DOHH2 (cell line): ENCODE measurements around the gene JPH2.

Experiments
- H3F3A ChIP-seq: fragments of 200-600 bp; sonication (generic), shearing (Covaris generic); 2 replicates; pipeline ENCODE4 v1.6.0; 2016; ENCODE audit warnings: antibody characterized with exemption, mild to moderate bottlenecking; ENCODE audit not compliant: control insufficient read depth, insufficient read depth
- H3K27ac ChIP-seq: fragments of 200-600 bp; sonication (generic); 2 replicates; pipeline ENCODE4 v1.5.1; 2014; ENCODE audit warnings: low read depth, mild to moderate bottlenecking, low read length, moderate library complexity
- H3K27me3 ChIP-seq: fragments of 200-600 bp; sonication (generic); 2 replicates; pipeline ENCODE4 v1.6.1; 2014; ENCODE audit warnings: mild to moderate bottlenecking, low read length, mixed read lengths; ENCODE audit not compliant: control insufficient read depth
- H3K36me3 ChIP-seq: fragments of 200-600 bp; sonication (generic); 2 replicates; pipeline ENCODE4 v1.6.1; 2014; ENCODE audit warnings: mild to moderate bottlenecking, low read length, moderate library complexity, mixed read lengths; ENCODE audit not compliant: control insufficient read depth
- H3K4me1 ChIP-seq: fragments of 200-600 bp; sonication (generic); 2 replicates; pipeline ENCODE4 v1.6.1; 2014; ENCODE audit warnings: mild to moderate bottlenecking, low read length, mixed read lengths; ENCODE audit not compliant: control insufficient read depth
- H3K4me2 ChIP-seq: fragments of 200-600 bp; sonication (generic); 2 replicates; pipeline ENCODE4 v1.6.0; 2014; ENCODE audit warnings: mild to moderate bottlenecking, low read length, moderate library complexity
- H3K4me3 ChIP-seq: fragments of 200-600 bp; sonication (generic); 2 replicates; pipeline ENCODE4 v1.5.1; 2014; ENCODE audit warnings: mild to moderate bottlenecking, low read length, mixed read lengths
- H3K79me2 ChIP-seq: fragments of 200-600 bp; sonication (generic); 2 replicates; pipeline ENCODE4 v1.6.1; 2014; ENCODE audit warnings: mild to moderate bottlenecking, low read length, mixed read lengths; ENCODE audit not compliant: control insufficient read depth
- H3K9me2 ChIP-seq: fragments of 200-600 bp; sonication (generic); replicated peaks from 2 replicates; pipeline ENCODE4 v1.6.1; 2014; ENCODE audit warnings: mild to moderate bottlenecking, low read length, mixed read lengths; ENCODE audit not compliant: control insufficient read depth
- H3K9me3 ChIP-seq: fragments of 200-600 bp; sonication (generic); 2 replicates; pipeline ENCODE4 v1.6.1; 2014; ENCODE audit warnings: antibody characterized with exemption, low read length, mixed read lengths; ENCODE audit not compliant: control insufficient read depth, insufficient read depth
- H4K20me1 ChIP-seq: fragments of 200-600 bp; sonication (generic); 2 replicates; pipeline ENCODE4 v1.6.0; 2014; ENCODE audit warnings: low read depth, mild to moderate bottlenecking, antibody characterized with exemption, low read length, moderate library complexity; ENCODE audit not compliant: control insufficient read depth, insufficient read depth
- EZH2phosphoT487 ChIP-seq: fragments of 200-600 bp; sonication (generic); IDR thresholded peaks from 2 replicates; pipeline ENCODE4 v1.6.1; 2017; ENCODE audit warnings: borderline replicate concordance, mild to moderate bottlenecking, antibody characterized with exemption, low read length, moderate library complexity, mixed read lengths
- TF ChIP-seq, protein P1 (sequence below): fragments of 200-600 bp; sonication (generic); IDR thresholded peaks from one replicate; pipeline ENCODE4 v1.5.1; 2014; ENCODE audit warnings: antibody characterized with exemption, mild to moderate bottlenecking, low read depth, low read length; ENCODE audit not compliant: poor library complexity, severe bottlenecking

The JPH2 gene

GRCh38 chr20:44071526-44072111 lies 115.4 kb downstream of the JPH2 start:
- Histone ChIP-seq H3F3A (no peaks in the 10 kb centered on the region), H3K36me3 (no peaks in the 10 kb centered on the region), H3K79me2 (no peaks in the 10 kb centered on the region), H3K9me2 (no peaks in the 10 kb centered on the region), H3K4me1 (no peaks in the 10 kb centered on the region), H3K4me3 (no peak overlapping the region), H3K27ac (no peak overlapping the region), H3K27me3 (peaks cover 3% of the 10 kb centered on the region; the same call in 1 of the 2 replicates), H3K9me3 (no peaks in the 10 kb centered on the region), H3K4me2 (no peak overlapping the region), H4K20me1 (no peaks in the 10 kb centered on the region)
- TF ChIP-seq, protein P1, sequence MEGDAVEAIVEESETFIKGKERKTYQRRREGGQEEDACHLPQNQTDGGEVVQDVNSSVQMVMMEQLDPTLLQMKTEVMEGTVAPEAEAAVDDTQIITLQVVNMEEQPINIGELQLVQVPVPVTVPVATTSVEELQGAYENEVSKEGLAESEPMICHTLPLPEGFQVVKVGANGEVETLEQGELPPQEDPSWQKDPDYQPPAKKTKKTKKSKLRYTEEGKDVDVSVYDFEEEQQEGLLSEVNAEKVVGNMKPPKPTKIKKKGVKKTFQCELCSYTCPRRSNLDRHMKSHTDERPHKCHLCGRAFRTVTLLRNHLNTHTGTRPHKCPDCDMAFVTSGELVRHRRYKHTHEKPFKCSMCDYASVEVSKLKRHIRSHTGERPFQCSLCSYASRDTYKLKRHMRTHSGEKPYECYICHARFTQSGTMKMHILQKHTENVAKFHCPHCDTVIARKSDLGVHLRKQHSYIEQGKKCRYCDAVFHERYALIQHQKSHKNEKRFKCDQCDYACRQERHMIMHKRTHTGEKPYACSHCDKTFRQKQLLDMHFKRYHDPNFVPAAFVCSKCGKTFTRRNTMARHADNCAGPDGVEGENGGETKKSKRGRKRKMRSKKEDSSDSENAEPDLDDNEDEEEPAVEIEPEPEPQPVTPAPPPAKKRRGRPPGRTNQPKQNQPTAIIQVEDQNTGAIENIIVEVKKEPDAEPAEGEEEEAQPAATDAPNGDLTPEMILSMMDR = no peak
- no peak for TF ChIP-seq EZH2phosphoT487

DNA sequence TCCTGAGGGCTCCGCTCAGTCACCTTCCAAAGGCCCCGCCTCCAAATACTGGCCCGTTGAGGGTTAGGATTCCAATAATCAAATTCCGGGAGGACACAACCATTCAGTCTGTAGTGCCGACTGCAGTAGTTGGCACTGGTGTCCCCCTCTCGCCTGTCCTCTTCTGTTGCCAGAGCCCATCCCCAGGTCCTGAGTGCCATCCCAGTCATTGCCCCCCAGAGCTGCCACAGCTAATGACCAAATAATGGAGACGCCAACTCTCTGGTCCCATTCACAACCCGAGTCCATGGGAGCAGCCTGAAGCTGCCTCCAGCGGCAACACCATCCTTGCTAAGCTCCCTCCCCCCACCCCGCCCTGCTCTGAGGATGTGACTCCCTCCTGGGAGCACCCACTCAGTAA lies 115.9 kb downstream of the JPH2 start:
- Histone ChIP-seq H4K20me1 (no peaks in the 10 kb centered on the region), H3K4me1 (no peaks in the 10 kb centered on the region), H3K9me2 (no peaks in the 10 kb centered on the region), H3K27ac (no peak overlapping the region), H3K9me3 (no peaks in the 10 kb centered on the region), H3K4me2 (no peak overlapping the region), H3K79me2 (no peaks in the 10 kb centered on the region), H3K4me3 (no peak overlapping the region), H3F3A (no peaks in the 10 kb centered on the region), H3K27me3 (peaks cover 3% of the 10 kb centered on the region; the same call in 1 of the 2 replicates), H3K36me3 (no peaks in the 10 kb centered on the region)
- TF ChIP-seq EZH2phosphoT487 = no peak
- TF ChIP-seq, protein P1 = no peak

DNA sequence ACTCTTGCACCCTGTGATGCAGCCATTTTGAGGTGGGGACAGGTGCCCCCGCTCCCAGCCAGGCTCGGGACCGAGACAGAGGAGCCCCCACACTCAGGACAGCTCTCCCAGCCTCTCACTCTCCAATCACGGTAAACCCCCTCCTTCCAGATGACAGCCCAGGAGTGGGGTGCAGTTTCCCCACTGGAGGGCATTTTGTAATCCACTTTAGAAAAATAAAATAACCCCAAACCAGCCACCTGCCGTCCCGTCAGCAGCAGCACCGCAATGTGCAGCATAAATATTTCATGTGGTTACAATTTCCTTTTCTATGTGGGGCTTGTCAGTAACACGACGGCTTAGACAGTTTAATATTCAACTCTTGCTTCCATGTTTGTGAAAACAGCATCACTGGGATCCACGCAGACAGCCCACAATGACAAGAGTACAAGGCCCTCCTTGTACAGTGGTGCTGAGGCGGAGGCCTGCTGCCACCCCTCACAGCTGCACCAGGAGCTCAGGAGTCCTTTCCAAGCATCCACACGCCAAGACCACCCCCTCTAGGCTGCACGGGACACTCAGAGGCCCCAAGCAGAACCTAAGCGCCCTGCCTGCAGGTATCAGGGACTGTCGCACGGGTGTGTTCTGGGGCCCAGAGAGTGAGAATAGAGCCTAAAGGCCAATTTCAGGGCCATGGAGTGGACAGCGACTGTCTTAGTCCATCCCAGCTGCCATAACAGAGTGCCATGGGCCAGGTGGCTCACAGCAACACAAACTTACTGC lies 116.7 kb downstream of the JPH2 start:
- Histone ChIP-seq H4K20me1 (no peaks in the 10 kb centered on the region), H3K4me1 (no peaks in the 10 kb centered on the region), H3K36me3 (no peaks in the 10 kb centered on the region)

More for the DNA sequence above, 116.7 kb downstream of the JPH2 start:
- no peak overlapping the region for H3K27ac ChIP-seq
- H3K79me2 ChIP-seq = no peaks in the 10 kb centered on the region
- TF ChIP-seq EZH2phosphoT487 = no peak
- TF ChIP-seq, protein P1 = no peak
- no peak overlapping the region for H3K4me2 ChIP-seq
- H3K9me3 ChIP-seq = no peaks in the 10 kb centered on the region
- no peak overlapping the region for H3K4me3 ChIP-seq
- no peaks in the 10 kb centered on the region for H3F3A ChIP-seq
- peaks cover 3% of the 10 kb centered on the region; the same call in 1 of the 2 replicates for H3K27me3 ChIP-seq
- H3K9me2 ChIP-seq = no peaks in the 10 kb centered on the region
